Rectal smooth muscle tissue (tissue), 1 donor: ENCODE measurements around the gene SH3BP4.

Experiments
- H3K27ac ChIP-seq: one replicate; pipeline ENCODE4 v1.7.0; 2013; ENCODE audit warnings: low read depth, low read length, inconsistent platforms
- H3K27me3 ChIP-seq: one replicate; pipeline ENCODE4 v1.7.0; 2013; ENCODE audit warnings: low read length; ENCODE audit not compliant: control insufficient read depth, insufficient read depth
- H3K36me3 ChIP-seq: one replicate; pipeline ENCODE4 v1.7.0; 2013; ENCODE audit warnings: low read length; ENCODE audit not compliant: control insufficient read depth, insufficient read depth
- H3K4me1 ChIP-seq: one replicate; pipeline ENCODE4 v1.7.0; 2013; ENCODE audit warnings: low read length; ENCODE audit not compliant: control insufficient read depth, insufficient read depth
- H3K4me3 ChIP-seq: one replicate; pipeline ENCODE4 v1.7.0; 2013; ENCODE audit warnings: low read length
- H3K9ac ChIP-seq: one replicate; pipeline ENCODE4 v1.7.0; 2013; ENCODE audit warnings: low read length

SH3BP4 gene

DNA sequence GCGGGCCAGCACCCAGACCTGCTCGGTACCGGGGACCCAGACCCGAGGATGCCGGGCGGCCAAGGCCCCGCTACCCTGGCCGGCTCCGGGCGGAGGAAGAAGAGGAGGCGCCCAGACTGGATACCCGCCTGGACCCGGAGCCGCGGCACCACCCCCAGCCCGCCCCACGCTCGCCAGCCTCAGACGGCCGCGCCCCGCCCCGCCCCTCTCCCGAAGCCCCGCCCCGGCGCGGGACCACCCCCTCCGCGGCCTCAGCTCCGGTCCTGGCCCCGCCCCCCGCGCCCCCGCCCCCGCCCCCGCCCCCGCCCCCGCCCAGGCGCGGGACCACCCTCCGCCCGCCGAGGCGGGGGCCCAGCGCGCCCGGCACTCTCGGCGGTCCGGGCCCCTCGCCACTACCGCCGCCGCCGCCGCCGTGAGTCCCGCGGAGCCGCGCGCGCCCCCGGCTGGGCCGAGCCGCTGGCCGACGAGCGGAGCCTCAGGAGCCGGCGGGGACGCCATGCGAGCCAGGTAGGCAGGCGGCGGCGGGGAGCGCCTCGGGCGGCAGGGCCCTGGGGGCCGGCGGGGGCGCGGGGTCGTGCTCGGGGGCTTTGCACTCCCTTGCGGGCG is at the start of gene SH3BP4:
SH3BP4 (plus strand) TSS at position 354 of the 606 bp plus-strand sequence. CDS start 82,986 bp downstream, outside the sequence.
- Histone ChIP-seq H3K27ac (peak within 1 kb of the TSS; percentile 64), H3K27me3 (no peaks in the 10 kb centered on the region), H3K4me1 (peaks cover 4% of the 10 kb centered on the region), H3K36me3 (no peaks in the 10 kb centered on the region), H3K4me3 (peak within 1 kb of the TSS; percentile 69), H3K9ac (peak within 1 kb of the TSS; percentile 30)

- no peaks in the 10 kb centered on the region for H3K27me3 ChIP-seq
- no peaks in the 10 kb centered on the region for H3K4me1 ChIP-seq
- H3K4me3 ChIP-seq: no peak overlapping the region
- H3K9ac ChIP-seq: no peak overlapping the region
- H3K36me3 ChIP-seq: no peaks in the 10 kb centered on the region
- H3K27ac ChIP-seq: no peak overlapping the region
Observed at GRCh38 chr2:234904785-234905184, 47.0 kb upstream of the SH3BP4 start.

GRCh38 chr2:234905547-234906265 is 46.1 kb upstream of the SH3BP4 start:
- Histone ChIP-seq H3K9ac (no peak overlapping the region), H3K27me3 (no peaks in the 10 kb centered on the region), H3K27ac (no peak overlapping the region), H3K4me1 (no peaks in the 10 kb centered on the region), H3K4me3 (no peak overlapping the region), H3K36me3 (no peaks in the 10 kb centered on the region)

- Histone ChIP-seq H3K27me3 (no peaks in the 10 kb centered on the region), H3K36me3 (no peaks in the 10 kb centered on the region), H3K4me3 (no peak overlapping the region), H3K9ac (no peak overlapping the region), H3K27ac (no peak overlapping the region), H3K4me1 (no peaks in the 10 kb centered on the region)
Observed at GRCh38 chr2:234910186-234910679, 41.6 kb upstream of the SH3BP4 start.

GRCh38 chr2:234911271-234911670 is 40.5 kb upstream of the SH3BP4 start:
- H3K9ac ChIP-seq: no peak overlapping the region
- no peaks in the 10 kb centered on the region for H3K27me3 ChIP-seq
- no peaks in the 10 kb centered on the region for H3K36me3 ChIP-seq
- no peak overlapping the region for H3K4me3 ChIP-seq
- no peak overlapping the region for H3K27ac ChIP-seq
- no peaks in the 10 kb centered on the region for H3K4me1 ChIP-seq

DNA sequence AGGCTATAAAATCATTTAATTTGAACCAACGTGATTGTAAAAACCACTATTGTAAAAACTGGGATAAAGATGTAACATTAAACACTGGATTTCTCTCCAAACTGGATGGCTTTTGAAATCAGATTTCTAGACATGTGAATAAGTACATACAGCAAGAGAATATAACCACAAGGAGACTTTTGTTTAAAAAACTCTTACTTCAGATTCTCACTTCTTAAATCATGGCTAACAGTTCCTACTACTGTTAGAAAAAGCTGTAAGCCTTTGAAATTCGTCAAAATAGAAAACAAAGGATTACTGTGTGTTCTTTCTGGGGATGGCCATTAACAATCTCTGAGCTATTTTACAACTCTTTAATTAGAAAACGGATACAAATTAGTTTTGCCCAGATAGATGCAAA is 39.4 kb upstream of the SH3BP4 start:
- Histone ChIP-seq H3K4me3 (no peak overlapping the region), H3K27ac (no peak overlapping the region), H3K9ac (no peak overlapping the region), H3K4me1 (no peaks in the 10 kb centered on the region), H3K27me3 (no peaks in the 10 kb centered on the region), H3K36me3 (no peaks in the 10 kb centered on the region)

- H3K4me1 ChIP-seq: no peaks in the 10 kb centered on the region
- no peak overlapping the region for H3K27ac ChIP-seq
- H3K4me3 ChIP-seq: no peak overlapping the region
- H3K36me3 ChIP-seq: no peaks in the 10 kb centered on the region
- H3K27me3 ChIP-seq: no peaks in the 10 kb centered on the region
- H3K9ac ChIP-seq: no peak overlapping the region
Observed at GRCh38 chr2:234913208-234913626, 38.6 kb upstream of the SH3BP4 start.

- H3K27ac ChIP-seq: no peak overlapping the region
- no peak overlapping the region for H3K9ac ChIP-seq
- H3K4me1 ChIP-seq: no peaks in the 10 kb centered on the region
- no peaks in the 10 kb centered on the region for H3K36me3 ChIP-seq
- no peaks in the 10 kb centered on the region for H3K27me3 ChIP-seq
- no peak overlapping the region for H3K4me3 ChIP-seq
Observed at GRCh38 chr2:234914371-234915154, 37.3 kb upstream of the SH3BP4 start.

- Histone ChIP-seq H3K27me3 (no peaks in the 10 kb centered on the region), H3K4me1 (no peaks in the 10 kb centered on the region), H3K27ac (no peak overlapping the region), H3K9ac (no peak overlapping the region), H3K36me3 (no peaks in the 10 kb centered on the region), H3K4me3 (no peak overlapping the region)
Observed at GRCh38 chr2:234916674-234917073, 35.1 kb upstream of the SH3BP4 start.

DNA sequence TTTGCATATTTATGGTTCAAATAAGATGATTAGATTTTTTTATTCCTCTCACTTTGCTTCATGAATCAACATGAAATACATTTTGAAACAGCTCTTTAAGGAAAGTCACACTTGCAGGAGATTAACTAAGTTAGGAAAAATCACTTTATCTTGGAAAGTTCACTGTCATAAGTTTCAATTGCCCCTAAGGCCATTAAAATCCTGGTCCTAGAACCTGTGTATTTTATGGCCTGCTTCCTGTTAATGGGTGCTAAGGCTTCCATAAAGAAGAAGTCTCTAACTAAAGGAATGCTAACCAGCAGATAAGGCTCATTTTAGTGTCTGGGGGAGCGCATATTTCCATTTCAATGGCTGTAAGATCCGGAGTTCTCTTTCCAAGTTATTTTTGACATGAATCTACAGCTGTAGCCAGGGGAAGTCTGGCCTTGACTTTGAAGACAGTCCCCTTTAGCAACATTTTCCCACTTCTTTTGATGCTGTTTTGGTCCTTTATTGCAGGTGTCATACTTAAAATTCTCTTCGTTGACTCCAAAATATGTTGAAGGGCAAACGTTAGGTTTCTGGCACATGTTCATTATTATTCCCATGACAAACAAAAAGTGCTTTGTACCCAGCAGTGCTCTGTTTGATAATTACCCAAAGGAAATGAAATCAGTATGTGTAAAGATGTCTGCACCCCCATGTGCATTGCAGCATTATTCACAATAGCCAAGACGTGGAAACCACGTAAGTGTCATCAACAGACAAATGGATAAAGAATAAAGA is 34.4 kb upstream of the SH3BP4 start:
- Histone ChIP-seq H3K27ac (no peak overlapping the region), H3K27me3 (no peaks in the 10 kb centered on the region), H3K36me3 (no peaks in the 10 kb centered on the region), H3K9ac (no peak overlapping the region), H3K4me3 (no peak overlapping the region), H3K4me1 (no peaks in the 10 kb centered on the region)

- no peak overlapping the region for H3K9ac ChIP-seq
- H3K4me3 ChIP-seq: no peak overlapping the region
- no peak overlapping the region for H3K27ac ChIP-seq
- no peaks in the 10 kb centered on the region for H3K4me1 ChIP-seq
- H3K36me3 ChIP-seq: no peaks in the 10 kb centered on the region
- H3K27me3 ChIP-seq: no peaks in the 10 kb centered on the region
Observed at GRCh38 chr2:234919711-234920110, 32.1 kb upstream of the SH3BP4 start.

DNA sequence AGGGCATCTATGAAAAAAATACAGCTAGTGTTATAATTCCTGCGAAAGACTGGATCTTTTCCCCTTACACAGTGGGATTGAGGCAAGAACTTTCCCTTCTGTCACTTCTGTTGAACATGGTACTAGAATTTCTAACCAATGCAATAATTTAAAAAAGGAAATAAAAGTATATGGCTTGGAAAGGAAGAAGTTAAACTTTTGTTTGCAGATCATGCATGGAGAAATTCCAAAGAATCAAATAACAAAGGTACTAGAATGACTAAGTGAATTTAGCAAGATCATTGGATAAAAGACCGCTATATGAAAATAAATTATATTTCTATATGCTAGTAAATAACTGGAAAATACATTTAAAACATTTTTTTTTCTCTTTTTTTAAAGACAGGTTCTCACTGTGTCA is 31.0 kb upstream of the SH3BP4 start:
- Histone ChIP-seq H3K27ac (no peak overlapping the region), H3K4me1 (no peaks in the 10 kb centered on the region), H3K27me3 (no peaks in the 10 kb centered on the region), H3K4me3 (no peak overlapping the region), H3K36me3 (no peaks in the 10 kb centered on the region), H3K9ac (no peak overlapping the region)
